NCI-H748 treated with DMSO at 0.1 percent for 48 hours (cell line): ENCODE results near the gene CD9.

Source experiments
- DNase-seq: peaks from one replicate; lab custom pipeline; 2025; lab: John Stamatoyannopoulos, UW

Gene CD9

GRCh38 chr12:6275928-6276887 is 76.0 kb downstream of the CD9 start:
- DNase-seq = no peak

DNA sequence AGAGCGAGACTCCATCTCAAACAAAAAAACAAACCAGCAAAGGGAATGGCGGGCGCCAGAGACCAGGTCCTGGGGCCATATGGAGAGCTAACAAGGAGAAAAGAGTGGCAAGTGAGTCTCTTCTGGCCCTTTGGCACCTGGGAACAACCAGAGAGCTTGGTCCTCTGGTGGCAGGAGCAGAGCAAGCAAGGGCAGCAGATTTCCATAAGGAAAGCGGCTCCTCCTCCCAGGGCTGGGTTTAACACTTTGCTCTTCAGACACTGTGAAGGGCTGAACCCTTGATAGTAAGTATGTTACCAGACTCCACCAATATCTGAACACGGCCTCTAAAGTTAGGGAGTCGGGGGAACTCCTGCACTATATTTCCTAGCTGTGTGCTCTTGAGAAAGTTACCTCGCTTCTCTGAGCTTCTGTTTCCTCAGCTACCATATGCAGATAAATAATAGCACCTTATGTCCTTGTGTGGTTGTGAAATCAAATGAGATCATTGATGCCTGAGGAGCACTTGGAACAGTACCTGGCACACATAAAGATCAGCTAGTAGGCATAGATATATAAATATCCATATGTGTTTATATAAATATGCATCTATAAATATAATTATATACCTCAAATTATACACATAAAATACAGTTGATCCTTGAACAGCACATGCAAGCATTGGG is 76.9 kb downstream of the CD9 start:
- no peak for DNase-seq

GRCh38 chr12:6277982-6278438 is 77.8 kb downstream of the CD9 start:
- DNase-seq = no peak

GRCh38 chr12:6278439-6279255 is 78.4 kb downstream of the CD9 start:
- DNase-seq = no peak

GRCh38 chr12:6279256-6279628 is 79.0 kb downstream of the CD9 start:
- no peak for DNase-seq

- DNase-seq = no peak
Observed at GRCh38 chr12:6279631-6280030, 79.4 kb downstream of the CD9 start.

- DNase-seq = no peak
Observed at GRCh38 chr12:6280053-6280469, 79.9 kb downstream of the CD9 start.

- no peak for DNase-seq
Observed at GRCh38 chr12:6280672-6281071, 80.5 kb downstream of the CD9 start.

GRCh38 chr12:6281081-6281809 is 81.0 kb downstream of the CD9 start:
- no peak for DNase-seq

DNA sequence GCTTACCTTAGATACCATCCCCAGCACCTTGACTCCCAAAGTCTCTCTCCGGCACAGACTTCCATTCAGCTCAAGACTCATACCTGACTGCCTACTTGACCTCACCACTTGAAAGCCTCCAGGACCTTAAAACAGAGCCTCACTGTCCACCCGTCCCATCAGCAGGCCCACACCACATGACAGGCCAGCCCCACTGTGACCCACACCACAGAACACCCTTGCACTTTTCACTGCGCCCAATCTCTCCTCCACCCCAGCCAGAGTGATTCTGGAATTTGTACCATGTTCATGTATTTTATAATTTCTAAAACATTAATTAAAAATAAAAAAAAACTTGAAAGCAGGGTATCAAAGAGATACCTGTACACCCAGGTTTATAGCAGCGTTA is 82.2 kb downstream of the CD9 start:
- DNase-seq = no peak

- DNase-seq = no peak
Observed at GRCh38 chr12:6284273-6284672, 84.1 kb downstream of the CD9 start.

DNA sequence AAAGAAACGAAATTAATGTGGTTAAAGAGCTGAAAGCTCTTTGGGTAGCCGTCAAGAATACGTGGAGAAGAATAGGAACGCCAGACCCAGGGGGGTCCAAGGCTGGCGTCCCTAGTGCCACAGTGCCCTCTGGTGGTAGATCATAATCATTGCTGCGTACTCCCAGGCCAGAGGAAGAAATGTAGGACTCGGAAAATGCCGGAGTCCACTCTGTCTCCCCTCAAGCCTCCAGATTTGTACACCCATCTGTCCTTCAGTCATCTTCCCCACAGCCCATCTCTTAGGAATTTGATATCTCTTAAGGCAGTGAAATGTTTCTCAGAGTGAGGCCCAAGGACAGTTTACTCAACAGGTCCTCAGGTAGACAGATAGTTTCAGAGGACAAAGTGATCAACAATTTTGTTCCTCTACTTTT is 84.9 kb downstream of the CD9 start:
- DNase-seq = peak; percentile 71

DNA sequence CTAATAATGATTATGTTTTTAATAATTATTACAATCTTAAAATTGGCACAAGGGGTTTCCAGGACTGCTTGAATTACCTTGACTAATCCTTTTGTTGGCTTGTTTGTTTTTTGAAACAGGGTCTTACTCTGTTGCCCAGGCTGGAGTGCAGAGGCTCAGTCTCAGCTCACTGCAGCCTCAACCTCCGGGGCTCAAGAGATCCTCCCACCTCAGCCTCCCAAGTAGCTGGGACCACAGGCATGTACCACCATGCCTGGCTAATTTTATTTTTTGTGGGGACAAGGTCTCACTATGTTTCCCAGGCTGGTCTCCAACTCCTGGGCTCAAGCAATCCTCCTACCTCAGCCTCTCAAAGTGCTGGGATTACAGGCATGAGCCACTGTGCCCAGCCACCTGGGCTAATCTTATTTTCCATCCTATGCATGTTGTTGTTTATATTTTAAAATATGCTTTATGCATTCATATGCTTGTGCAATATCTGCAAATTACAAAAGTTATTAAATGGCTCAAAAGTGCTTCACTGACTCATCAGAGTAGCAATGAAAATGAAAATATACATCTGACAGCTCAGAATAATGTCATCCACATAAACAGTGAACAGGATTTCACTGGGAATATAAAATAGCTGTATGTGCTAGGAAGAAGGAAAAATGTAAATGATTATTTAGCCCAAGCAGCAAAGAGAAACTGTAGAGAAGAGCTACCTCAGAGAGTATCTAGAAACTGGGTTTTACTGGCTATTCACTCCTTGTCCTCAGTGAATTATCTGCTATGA is 85.5 kb downstream of the CD9 start:
- no peak for DNase-seq
